ENCODE data around the gene INSL4. TPM values are rescaled to one million over a fixed set of nuclear protein-coding genes. Genes with fewer than 3 reads are reported as not detected.

Gene INSL4
- total and polyA plus RNA-seq, 3 donors from 2014 or later, result 0.16 TPM; not detected in 2

GRCh38 chr9:5188060-5188984, 42.9 kb upstream of the INSL4 start:
- WGBS, 2 donors, result 57 to 74% methylated on average over 10 of the region's 10 CpGs
- intact Hi-C loops (cut with DNase I; ENCODE audit: low total_unique reads), result no loop called here
- no peaks in the 10 kb centered on the region for H3K36me3 ChIP-seq (ENCODE audit: low read depth, missing control alignments)
- TF ChIP-seq POLR2A (IDR thresholded peaks at IDR 0.05) (no peak), CTCF (IDR thresholded peaks at IDR 0.05) (no peak)
- DNase-seq, result no peak
- no peak overlapping the region for H3K4me3 ChIP-seq
- no peak overlapping the region for H3K27ac ChIP-seq
- no peaks in the 10 kb centered on the region for H3K4me1 ChIP-seq
- H3K9me3 ChIP-seq, result no peaks in the 10 kb centered on the region
- no peaks in the 10 kb centered on the region for H3K27me3 ChIP-seq

GRCh38 chr9:5191985-5192384, 39.2 kb upstream of the INSL4 start:
- no peaks in the 10 kb centered on the region for H3K9me3 ChIP-seq
- intact Hi-C loops (cut with DNase I; ENCODE audit: low total_unique reads), result no loop called here
- no peaks in the 10 kb centered on the region for H3K36me3 ChIP-seq (ENCODE audit: low read depth, missing control alignments)
- 66 to 73% methylated on average over 3 of the region's 3 CpGs for WGBS, 2 donors
- TF ChIP-seq POLR2A (IDR thresholded peaks at IDR 0.05) (no peak), CTCF (IDR thresholded peaks at IDR 0.05) (no peak)
- no peak overlapping the region for H3K4me3 ChIP-seq
- no peak for DNase-seq
- H3K27me3 ChIP-seq, result no peaks in the 10 kb centered on the region
- H3K4me1 ChIP-seq, result no peaks in the 10 kb centered on the region
- no peak overlapping the region for H3K27ac ChIP-seq

DNA sequence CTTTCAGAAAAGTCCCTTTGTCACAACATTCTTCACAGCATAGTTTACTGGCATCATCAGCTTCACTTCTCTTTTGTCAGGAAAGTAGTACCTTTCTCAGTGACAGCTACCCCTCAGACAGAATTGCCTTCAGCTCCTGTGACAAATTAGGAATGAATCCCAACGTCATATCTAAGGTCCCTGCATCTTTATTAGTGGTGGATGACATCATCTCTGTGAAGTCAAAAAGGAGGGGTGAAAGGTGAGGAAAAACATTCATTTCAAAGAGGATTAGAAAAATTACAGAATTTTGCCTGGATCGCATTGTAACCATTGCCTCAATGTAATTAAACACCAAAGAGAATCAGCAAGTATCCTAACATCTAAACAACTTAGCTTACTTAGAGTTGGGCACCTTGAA, 37.9 kb upstream of the INSL4 start:
- DNase-seq, result no peak
- 66 to 68% methylated on average over 2 of the region's 2 CpGs for WGBS, 2 donors
- intact Hi-C loops (cut with DNase I; ENCODE audit: low total_unique reads), result no loop called here
- Histone ChIP-seq H3K4me3 (no peak overlapping the region), H3K36me3 (ENCODE audit: low read depth, missing control alignments) (no peaks in the 10 kb centered on the region), H3K4me1 (no peaks in the 10 kb centered on the region), H3K27ac (no peak overlapping the region), H3K27me3 (no peaks in the 10 kb centered on the region), H3K9me3 (no peaks in the 10 kb centered on the region)
- no peak for TF ChIP-seq POLR2A (IDR thresholded peaks at IDR 0.05)
- TF ChIP-seq CTCF (IDR thresholded peaks at IDR 0.05), result no peak

GRCh38 chr9:5195463-5195862, 35.8 kb upstream of the INSL4 start:
- no peak for DNase-seq
- Histone ChIP-seq H3K27me3 (no peaks in the 10 kb centered on the region), H3K9me3 (no peaks in the 10 kb centered on the region), H3K4me3 (no peak overlapping the region), H3K36me3 (ENCODE audit: low read depth, missing control alignments) (no peaks in the 10 kb centered on the region), H3K4me1 (no peaks in the 10 kb centered on the region), H3K27ac (no peak overlapping the region)
- intact Hi-C loops (cut with DNase I; ENCODE audit: low total_unique reads), result no loop called here
- WGBS, 2 donors, result 80 to 88% methylated on average over 1 of the region's 1 CpG
- TF ChIP-seq CTCF (IDR thresholded peaks at IDR 0.05) (no peak), POLR2A (IDR thresholded peaks at IDR 0.05) (no peak)

DNA sequence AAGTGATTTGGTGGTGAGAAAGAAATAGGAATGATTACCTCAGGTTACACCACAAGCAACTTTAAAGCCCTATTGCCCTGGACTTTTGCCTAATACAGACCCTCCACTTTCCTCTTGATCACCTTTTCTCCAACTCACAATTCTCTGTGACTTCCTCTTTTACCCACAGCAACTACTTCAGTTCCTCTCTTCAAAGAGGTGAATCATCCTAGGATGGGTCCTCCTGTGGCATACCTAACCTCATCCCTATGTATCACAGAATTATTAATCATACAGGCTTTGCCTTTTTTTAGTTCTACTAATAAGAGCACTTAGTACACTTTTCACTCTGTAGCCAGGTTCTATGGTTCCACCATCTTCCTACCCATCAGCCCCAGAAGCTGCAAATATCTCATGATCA, 26.1 kb upstream of the INSL4 start:
- H3K27me3 ChIP-seq, result no peaks in the 10 kb centered on the region
- no peaks in the 10 kb centered on the region for H3K9me3 ChIP-seq
- intact Hi-C loops (cut with DNase I; ENCODE audit: low total_unique reads), result no loop called here
- no peak overlapping the region for H3K4me3 ChIP-seq
- H3K27ac ChIP-seq, result no peak overlapping the region
- no peaks in the 10 kb centered on the region for H3K36me3 ChIP-seq (ENCODE audit: low read depth, missing control alignments)
- DNase-seq, result no peak
- TF ChIP-seq CTCF (IDR thresholded peaks at IDR 0.05) (no peak), POLR2A (IDR thresholded peaks at IDR 0.05) (no peak)
- H3K4me1 ChIP-seq, result no peaks in the 10 kb centered on the region
